Measurements from ENCODE around the gene ITPKC. TPM values are rescaled to one million over a fixed set of nuclear protein-coding genes. Genes with fewer than 3 reads are reported as not detected.

The ITPKC gene
- total RNA-seq, 1 donor from 2014 or later, result 6.5 TPM

GRCh38 chr19:40717325-40717879 is 490 bp downstream of the ITPKC start:
- Histone ChIP-seq H3K4me3 (peak overlapping the region; percentile 65), H3K36me3 (no peaks in the 10 kb centered on the region), H3K27ac (no peak overlapping the region), H3K79me2 (ENCODE audit: low read depth) (peaks cover 61% of the 10 kb centered on the region), H3K9me3 (ENCODE audit: low read depth) (no peaks in the 10 kb centered on the region), H3K4me1 (peaks cover 16% of the 10 kb centered on the region), H2AFZ (replicated peaks) (peak overlapping the region; percentile 38), H3F3A (ENCODE audit: low read depth) (peaks cover 23% of the 10 kb centered on the region), H3K9ac (peak overlapping the region; percentile 53), H3K27me3 (no peaks in the 10 kb centered on the region), H3K4me2 (peak overlapping the region; percentile 78), H4K20me1 (ENCODE audit: low read depth) (peaks cover 34% of the 10 kb centered on the region)
- peak overlapping the region; percentile 92 for H3K4me3 Mint-ChIP-seq
- no peaks in the 10 kb centered on the region for H3K9me3 Mint-ChIP-seq
- peaks cover 9% of the 10 kb centered on the region for H3K27me3 Mint-ChIP-seq (ENCODE audit: insufficient read depth, low read depth)
- peaks cover 45% of the 10 kb centered on the region for H3K4me1 Mint-ChIP-seq
- TF ChIP-seq CTCF (IDR thresholded peaks at IDR 0.05), result no peak
- no peak for TF ChIP-seq EZH2 (IDR thresholded peaks at IDR 0.05)
- TF ChIP-seq EZH2phosphoT487 (IDR thresholded peaks at IDR 0.05), result no peak
- H3K36me3 Mint-ChIP-seq, result peaks cover 14% of the 10 kb centered on the region
- H3K27ac Mint-ChIP-seq, result no peak overlapping the region
- no peak for DNase-seq (ENCODE audit: low spot score)

- TF ChIP-seq EZH2phosphoT487 (IDR thresholded peaks at IDR 0.05) (no peak), CTCF (IDR thresholded peaks at IDR 0.05) (no peak), EZH2 (IDR thresholded peaks at IDR 0.05) (no peak)
- Histone ChIP-seq H2AFZ (replicated peaks) (no peak overlapping the region), H4K20me1 (ENCODE audit: low read depth) (peaks cover 34% of the 10 kb centered on the region), H3K27me3 (no peaks in the 10 kb centered on the region), H3K4me1 (peaks cover 16% of the 10 kb centered on the region), H3K36me3 (no peaks in the 10 kb centered on the region), H3K79me2 (ENCODE audit: low read depth) (peaks cover 61% of the 10 kb centered on the region), H3F3A (ENCODE audit: low read depth) (peaks cover 23% of the 10 kb centered on the region), H3K4me3 (peak overlapping the region; percentile 65), H3K4me2 (peak overlapping the region; percentile 78), H3K9me3 (ENCODE audit: low read depth) (no peaks in the 10 kb centered on the region), H3K27ac (no peak overlapping the region), H3K9ac (peak overlapping the region; percentile 53)
- Mint-ChIP-seq H3K36me3 (peaks cover 12% of the 10 kb centered on the region), H3K4me1 (peaks cover 41% of the 10 kb centered on the region), H3K27ac (peak overlapping the region; percentile 84), H3K9me3 (no peaks in the 10 kb centered on the region), H3K27me3 (ENCODE audit: insufficient read depth, low read depth) (peaks cover 9% of the 10 kb centered on the region), H3K4me3 (peak overlapping the region; percentile 92)
- peak; percentile 58 for DNase-seq (ENCODE audit: low spot score)
Observed at GRCh38 chr19:40717880-40718773, 1.2 kb downstream of the ITPKC start.

- no peak overlapping the region for H3K27ac Mint-ChIP-seq
- H3K27ac ChIP-seq, result no peak overlapping the region
Observed at GRCh38 chr19:40718774-40719391, 2.0 kb downstream of the ITPKC start.

More at GRCh38 chr19:40718774-40719391, 2.0 kb downstream of the ITPKC start:
- H3K4me1 Mint-ChIP-seq, result peaks cover 39% of the 10 kb centered on the region
- H2AFZ ChIP-seq (replicated peaks), result no peak overlapping the region
- H3K9me3 ChIP-seq (ENCODE audit: low read depth), result no peaks in the 10 kb centered on the region
- H3K36me3 Mint-ChIP-seq, result peaks cover 16% of the 10 kb centered on the region
- H4K20me1 ChIP-seq (ENCODE audit: low read depth), result peaks cover 34% of the 10 kb centered on the region
- H3K4me2 ChIP-seq, result peak overlapping the region; percentile 78
- peak; percentile 46 for DNase-seq (ENCODE audit: low spot score)
- TF ChIP-seq CTCF (IDR thresholded peaks at IDR 0.05) (no peak), EZH2phosphoT487 (IDR thresholded peaks at IDR 0.05) (no peak)
- H3K27me3 ChIP-seq, result no peaks in the 10 kb centered on the region
- peaks cover 23% of the 10 kb centered on the region for H3F3A ChIP-seq (ENCODE audit: low read depth)
- no peaks in the 10 kb centered on the region for H3K36me3 ChIP-seq
- H3K4me3 ChIP-seq, result peak overlapping the region; percentile 65
- H3K4me3 Mint-ChIP-seq, result peak overlapping the region; percentile 92
- H3K9ac ChIP-seq, result peak overlapping the region; percentile 44
- H3K27me3 Mint-ChIP-seq (ENCODE audit: insufficient read depth, low read depth), result peaks cover 11% of the 10 kb centered on the region
- H3K4me1 ChIP-seq, result peaks cover 16% of the 10 kb centered on the region
- H3K79me2 ChIP-seq (ENCODE audit: low read depth), result peaks cover 58% of the 10 kb centered on the region
- H3K9me3 Mint-ChIP-seq, result no peaks in the 10 kb centered on the region

Measured in neural progenitor cell (in vitro differentiated cells).